Dedifferentiated amniotic fluid mesenchymal stem cell (primary cell): ENCODE measurements around the gene THUMPD3.

Experiments used
- DNase-seq: peaks from one replicate; pipeline ENCODE4 v3.0.0-alpha.2; 2016; ENCODE audit errors: extremely low spot score

Gene THUMPD3

GRCh38 chr3:9397906-9398699, 35.2 kb downstream of the THUMPD3 start:
- DNase-seq = no peak

- DNase-seq = peak; percentile 26
Observed at GRCh38 chr3:9398700-9399336, 36.0 kb downstream of the THUMPD3 start.

DNA sequence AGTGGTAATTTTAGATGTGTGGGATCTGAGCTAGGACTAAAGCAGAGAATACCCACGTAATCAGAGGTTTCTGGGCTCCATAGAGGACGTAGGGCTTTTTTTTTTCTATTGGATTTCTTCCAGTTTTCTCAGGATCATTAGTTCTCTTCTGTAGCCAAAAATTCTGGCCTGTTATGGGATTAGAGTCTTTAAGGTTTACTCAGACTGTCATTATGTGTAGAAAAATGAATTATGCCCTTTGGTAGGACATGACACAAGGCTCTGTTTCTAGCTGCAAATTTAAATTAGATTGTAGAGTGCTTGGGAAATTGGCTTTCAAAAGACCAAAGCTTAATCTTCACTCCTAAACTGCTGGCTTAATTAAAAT, 36.5 kb downstream of the THUMPD3 start:
- no peak for DNase-seq

GRCh38 chr3:9399746-9400145, 36.9 kb downstream of the THUMPD3 start:
- peak; percentile 91 for DNase-seq

GRCh38 chr3:9400616-9401015, 37.8 kb downstream of the THUMPD3 start:
- DNase-seq = no peak

DNA sequence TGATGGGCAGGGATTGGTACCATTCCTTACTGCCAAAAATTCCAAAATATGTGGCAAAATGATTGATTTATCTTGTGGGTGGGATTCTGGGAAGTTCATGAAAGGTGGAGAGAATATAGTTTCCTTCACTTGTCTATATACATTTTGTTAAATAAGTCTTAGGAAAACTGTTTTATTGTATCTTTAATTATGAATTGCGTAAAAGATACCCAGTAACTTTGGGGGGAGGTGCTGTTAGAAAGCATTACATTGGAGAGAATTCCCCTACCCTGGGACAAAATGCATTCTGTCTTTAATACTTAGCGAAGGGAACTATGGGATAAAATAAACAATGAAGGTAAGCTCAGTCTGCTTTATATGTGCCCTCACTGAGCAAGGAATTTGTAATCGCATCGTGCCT, 39.1 kb downstream of the THUMPD3 start:
- no peak for DNase-seq

- no peak for DNase-seq
Observed at GRCh38 chr3:9402410-9403228, 39.8 kb downstream of the THUMPD3 start.

DNA sequence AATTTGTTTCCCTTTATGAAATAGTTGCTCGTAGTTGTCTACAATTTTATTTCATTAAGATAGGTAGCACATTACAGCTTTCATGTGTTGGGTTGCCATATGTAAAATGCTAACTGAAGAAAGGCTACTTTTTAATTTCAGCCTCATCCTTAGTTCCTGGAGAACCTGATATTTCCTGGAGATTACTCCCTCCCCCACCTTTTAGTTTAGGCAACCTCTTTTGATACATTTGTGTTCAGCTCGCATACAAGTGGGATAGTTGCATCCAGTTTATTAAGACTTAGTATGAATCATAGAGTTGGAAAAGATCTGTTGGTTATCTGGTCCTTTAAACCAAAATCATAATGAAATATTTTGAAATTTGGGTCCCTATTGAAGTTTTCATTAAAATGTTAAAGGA, 40.6 kb downstream of the THUMPD3 start:
- DNase-seq = no peak

GRCh38 chr3:9404680-9405079, 41.8 kb downstream of the THUMPD3 start:
- no peak for DNase-seq

DNA sequence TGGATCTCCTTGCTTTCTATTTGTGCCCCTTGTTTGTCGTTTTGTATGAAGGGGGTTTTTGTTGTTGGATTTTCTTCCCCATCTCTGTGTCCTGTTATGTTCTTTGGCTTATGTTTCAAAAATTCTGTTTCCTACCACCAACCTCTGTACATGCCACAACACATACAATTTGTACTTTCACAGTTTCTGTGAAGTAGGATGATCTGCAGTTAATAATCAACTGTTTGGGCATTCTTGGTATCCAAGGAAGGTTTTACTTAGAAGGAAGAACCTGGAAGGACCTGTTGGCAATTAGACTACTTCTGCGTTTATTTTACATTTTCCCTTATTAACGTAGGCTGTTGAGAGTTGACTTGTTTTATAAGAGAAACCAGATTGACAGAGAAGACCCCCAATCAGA, 42.9 kb downstream of the THUMPD3 start:
- no peak for DNase-seq

- DNase-seq = no peak
Observed at GRCh38 chr3:9406856-9407626, 44.2 kb downstream of the THUMPD3 start.

GRCh38 chr3:9408061-9408460, 45.2 kb downstream of the THUMPD3 start:
- DNase-seq = no peak

- no peak for DNase-seq
Observed at GRCh38 chr3:9408546-9408945, 45.7 kb downstream of the THUMPD3 start.

- DNase-seq = no peak
Observed at GRCh38 chr3:9409981-9410854, 47.4 kb downstream of the THUMPD3 start.

DNA sequence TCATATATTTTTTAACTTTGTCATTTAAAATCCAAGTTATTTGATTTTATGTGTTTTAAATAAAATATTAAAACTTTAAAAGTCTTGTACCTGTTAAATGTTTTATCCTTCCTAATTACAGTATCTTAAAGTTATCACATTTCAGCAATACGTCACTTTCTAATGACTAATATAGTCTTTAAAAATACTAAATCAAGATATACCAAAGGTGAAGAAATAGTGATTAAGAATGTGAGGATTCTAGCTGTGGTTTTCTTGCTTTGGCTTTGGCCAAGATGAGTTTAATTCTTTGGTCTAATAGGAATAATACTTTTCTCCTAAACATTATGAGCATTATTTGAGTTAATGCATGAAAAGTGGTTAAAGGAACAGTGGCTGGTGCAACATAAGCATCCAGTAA, 48.4 kb downstream of the THUMPD3 start:
- DNase-seq = no peak

- DNase-seq = no peak
Observed at GRCh38 chr3:9412293-9412692, 49.4 kb downstream of the THUMPD3 start.

GRCh38 chr3:9414826-9415225, 52.0 kb downstream of the THUMPD3 start:
- no peak for DNase-seq

DNA sequence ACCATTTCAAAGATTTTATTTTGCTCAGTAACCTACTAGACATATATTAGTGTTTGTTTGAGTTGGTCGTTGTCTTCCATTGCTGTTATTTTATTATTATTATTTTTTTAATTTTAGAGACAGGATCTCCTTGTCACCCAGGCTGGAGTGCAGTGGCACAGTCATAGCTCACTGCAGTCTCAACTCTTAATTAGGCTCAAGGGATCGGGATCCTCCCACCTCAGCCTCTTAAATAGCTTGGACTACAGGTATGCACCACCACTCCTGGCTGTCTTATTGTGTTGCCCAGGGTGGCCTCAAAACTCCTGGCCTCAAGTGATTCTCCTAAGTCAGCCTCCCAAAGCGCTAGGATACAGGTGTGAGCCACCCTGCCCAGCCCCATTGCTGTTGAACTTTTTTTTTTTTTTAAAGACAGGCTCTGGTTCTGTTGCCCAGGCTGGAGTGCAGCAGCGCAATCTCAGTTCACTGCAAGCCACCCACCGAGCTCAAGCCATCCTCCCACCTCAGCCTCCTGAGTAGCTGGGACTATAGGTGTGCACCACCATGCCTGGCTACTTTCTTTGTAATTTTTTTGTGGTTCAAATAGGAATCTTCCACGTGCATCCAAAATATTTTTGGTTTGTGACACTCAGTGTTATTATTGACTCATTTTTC, 52.8 kb downstream of the THUMPD3 start:
- DNase-seq = no peak

- DNase-seq = no peak
Observed at GRCh38 chr3:9416139-9416780, 53.4 kb downstream of the THUMPD3 start.
